Gastrocnemius medialis (tissue), 4 donors: ENCODE data around the gene HERC4.

Source experiments
- POLR2A ChIP-seq, 2 donors: fragments of 450-650 bp; IDR thresholded peaks; one replicate each; pipeline ENCODE4 v1.6.1; 2017; ENCODE audit warnings: antibody characterized with exemption in 2 of 2, mild to moderate bottlenecking in 2 of 2, moderate library complexity in 2 of 2
- TF ChIP-seq, protein P1 (sequence below), 5 experiments: fragments of 450-650 bp in 3 of 5; fragments of 200-600 bp in 2 of 5; sonication (generic) in 2 of 5; IDR thresholded peaks in 4 of 5; conservative IDR thresholded peaks in 1 of 5; 1 replicate in 4 of 5; 2 replicates in 1 of 5; pipeline ENCODE4 v1.5.1; 2016 to 2019; ENCODE audit warnings: antibody characterized with exemption in 5 of 5, mild to moderate bottlenecking in 3 of 5, moderate library complexity in 3 of 5

DNA sequence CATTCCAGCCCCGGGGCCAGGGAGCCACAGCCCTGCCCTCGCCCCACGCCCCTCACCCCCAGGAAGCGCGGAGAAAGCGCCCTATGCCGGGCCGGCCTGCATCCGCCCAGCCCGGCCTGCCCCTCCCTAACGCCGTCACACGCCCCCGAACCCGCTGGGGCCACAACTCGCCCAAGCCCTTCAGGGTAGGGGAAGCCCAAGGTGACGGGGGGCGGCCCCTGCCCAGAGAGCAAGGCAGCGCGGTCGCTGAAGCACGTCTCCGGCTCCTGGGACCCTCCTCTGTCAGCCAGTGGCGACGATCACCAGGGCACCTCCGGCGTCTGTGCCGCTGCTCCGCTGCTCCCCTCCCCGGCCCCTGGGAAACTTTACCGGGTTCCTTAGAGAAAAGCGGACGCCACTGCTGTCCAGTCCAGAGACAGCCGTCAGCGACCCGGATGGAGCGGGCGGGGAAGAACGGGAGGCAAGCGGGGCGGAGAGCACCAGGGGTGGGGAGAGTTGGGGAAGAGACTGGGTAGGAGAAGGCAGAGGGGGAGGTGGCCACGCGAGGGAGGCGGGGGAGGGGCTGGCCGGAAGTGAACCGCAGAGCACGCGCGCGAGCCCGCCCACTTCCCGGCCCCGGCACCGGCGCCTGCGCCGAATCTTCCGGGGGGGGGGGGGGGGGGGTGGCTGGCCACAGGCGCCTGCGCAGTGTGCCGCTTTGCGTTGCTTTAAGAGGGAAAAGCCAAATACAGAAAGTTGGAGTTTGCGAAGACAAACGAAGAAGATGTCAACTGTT is at the start of gene HERC4:
- TF ChIP-seq, protein P1, sequence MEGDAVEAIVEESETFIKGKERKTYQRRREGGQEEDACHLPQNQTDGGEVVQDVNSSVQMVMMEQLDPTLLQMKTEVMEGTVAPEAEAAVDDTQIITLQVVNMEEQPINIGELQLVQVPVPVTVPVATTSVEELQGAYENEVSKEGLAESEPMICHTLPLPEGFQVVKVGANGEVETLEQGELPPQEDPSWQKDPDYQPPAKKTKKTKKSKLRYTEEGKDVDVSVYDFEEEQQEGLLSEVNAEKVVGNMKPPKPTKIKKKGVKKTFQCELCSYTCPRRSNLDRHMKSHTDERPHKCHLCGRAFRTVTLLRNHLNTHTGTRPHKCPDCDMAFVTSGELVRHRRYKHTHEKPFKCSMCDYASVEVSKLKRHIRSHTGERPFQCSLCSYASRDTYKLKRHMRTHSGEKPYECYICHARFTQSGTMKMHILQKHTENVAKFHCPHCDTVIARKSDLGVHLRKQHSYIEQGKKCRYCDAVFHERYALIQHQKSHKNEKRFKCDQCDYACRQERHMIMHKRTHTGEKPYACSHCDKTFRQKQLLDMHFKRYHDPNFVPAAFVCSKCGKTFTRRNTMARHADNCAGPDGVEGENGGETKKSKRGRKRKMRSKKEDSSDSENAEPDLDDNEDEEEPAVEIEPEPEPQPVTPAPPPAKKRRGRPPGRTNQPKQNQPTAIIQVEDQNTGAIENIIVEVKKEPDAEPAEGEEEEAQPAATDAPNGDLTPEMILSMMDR (IDR thresholded peaks at IDR 0.05 in 4 of 5, conservative IDR thresholded peaks at IDR 0.05 in 1 of 5): peak in 1 of 5 experiments; percentile 4
- TF ChIP-seq POLR2A (IDR thresholded peaks at IDR 0.05): peak; percentile 88 to 90
